Neural progenitor cell (in vitro differentiated cells): Measurements from ENCODE around the gene NAGS. TPM values are rescaled to one million over a fixed set of nuclear protein-coding genes. Genes with fewer than 3 reads are reported as not detected.

ENCODE experiments used
- DNase-seq: peaks from one replicate; pipeline ENCODE4 v3.0.0-alpha.2; 2016; ENCODE audit warnings: low spot score
- H2AFZ ChIP-seq: fragments of 200-600 bp; sonication (generic); replicated peaks from 2 replicates; pipeline ENCODE4 v1.6.1; 2016; ENCODE audit warnings: antibody characterized with exemption
- H3F3A ChIP-seq: fragments of 200-600 bp; sonication (generic); 2 replicates; pipeline ENCODE4 v1.6.1; 2016; ENCODE audit warnings: antibody characterized with exemption, low read depth
- H3K27ac ChIP-seq: fragments of 200-600 bp; sonication (generic); 2 replicates; pipeline ENCODE4 v1.5.1; 2016; ENCODE audit warnings: mild to moderate bottlenecking
- H3K27me3 ChIP-seq: fragments of 200-600 bp; sonication (generic); 2 replicates; pipeline ENCODE4 v1.6.1; 2016; ENCODE audit warnings: mild to moderate bottlenecking, moderate library complexity
- H3K36me3 ChIP-seq: fragments of 200-600 bp; sonication (generic); 2 replicates; pipeline ENCODE4 v1.5.1; 2016
- H3K4me1 ChIP-seq: fragments of 200-600 bp; sonication (generic); 2 replicates; pipeline ENCODE4 v1.6.1; 2016; ENCODE audit warnings: mixed run types
- H3K4me2 ChIP-seq: fragments of 200-600 bp; sonication (generic); 2 replicates; pipeline ENCODE4 v1.6.1; 2016
- H3K4me3 ChIP-seq: fragments of 200-600 bp; sonication (generic); 2 replicates; pipeline ENCODE4 v1.5.1; 2016
- H3K79me2 ChIP-seq: fragments of 200-600 bp; sonication (generic); 2 replicates; pipeline ENCODE4 v1.6.1; 2016; ENCODE audit warnings: low read depth
- H3K9ac ChIP-seq: fragments of 200-600 bp; sonication (generic); 2 replicates; pipeline ENCODE4 v1.6.1; 2016
- H3K9me3 ChIP-seq: fragments of 200-600 bp; sonication (generic); 2 replicates; pipeline ENCODE4 v1.5.1; 2016; ENCODE audit warnings: low read depth
- H4K20me1 ChIP-seq: fragments of 200-600 bp; sonication (generic); 2 replicates; pipeline ENCODE4 v1.6.1; 2016; ENCODE audit warnings: low read depth
- H3K27ac Mint-ChIP-seq: 3 replicates; pipeline ENCODE4 v1.8.0; 2021; ENCODE audit warnings: mixed read lengths
- H3K27me3 Mint-ChIP-seq: 2 replicates; pipeline ENCODE4 v1.8.0; 2022; ENCODE audit warnings: low read depth, mild to moderate bottlenecking, inconsistent platforms, moderate library complexity, mixed read lengths; ENCODE audit not compliant: insufficient read depth
- H3K36me3 Mint-ChIP-seq: 3 replicates; pipeline ENCODE4 v1.8.0; 2021; ENCODE audit warnings: mixed read lengths
- H3K4me1 Mint-ChIP-seq: 3 replicates; pipeline ENCODE4 v1.8.0; 2021; ENCODE audit warnings: mixed read lengths
- H3K4me3 Mint-ChIP-seq: 3 replicates; pipeline ENCODE4 v1.8.0; 2021; ENCODE audit warnings: mild to moderate bottlenecking, moderate library complexity, mixed read lengths
- H3K9me3 Mint-ChIP-seq: 3 replicates; pipeline ENCODE4 v1.8.0; 2020; ENCODE audit warnings: mixed read lengths
- CTCF ChIP-seq: fragments of 200-600 bp; sonication (generic); IDR thresholded peaks from 2 replicates; pipeline ENCODE4 v1.5.1; 2017; ENCODE audit warnings: antibody characterized with exemption, mild to moderate bottlenecking
- EZH2 ChIP-seq: fragments of 200-600 bp; sonication (generic); IDR thresholded peaks from 2 replicates; pipeline ENCODE4 v1.6.1; 2017; ENCODE audit warnings: antibody characterized with exemption, mild to moderate bottlenecking, moderate library complexity
- EZH2phosphoT487 ChIP-seq: fragments of 200-600 bp; sonication (generic); IDR thresholded peaks from 2 replicates; pipeline ENCODE4 v1.6.1; 2017; ENCODE audit warnings: antibody characterized with exemption
- total RNA-seq: library from RNA; depleted of rRNA; stranded (reverse); fragments of >200 nt; gene quantifications from 2 replicates; pipeline ENCODE4 v1.2.3, GENCODE V29; 2015; ENCODE audit warnings: low replicate concordance

NAGS gene
- total RNA-seq, 1 donor from 2014 or later = 1.8 TPM

GRCh38 chr17:44024271-44024663 is 19.8 kb downstream of the NAGS start:
- Histone ChIP-seq H3K27ac (no peak overlapping the region), H3K4me3 (no peak overlapping the region), H2AFZ (no peak overlapping the region), H3K4me2 (no peak overlapping the region), H4K20me1 (peaks cover 3% of the 10 kb centered on the region), H3K4me1 (no peaks in the 10 kb centered on the region), H3K36me3 (no peaks in the 10 kb centered on the region), H3K9ac (no peak overlapping the region), H3K79me2 (no peaks in the 10 kb centered on the region), H3K9me3 (no peaks in the 10 kb centered on the region), H3F3A (peaks cover 6% of the 10 kb centered on the region), H3K27me3 (no peaks in the 10 kb centered on the region)
- Mint-ChIP-seq H3K27ac (no peak overlapping the region), H3K4me1 (no peaks in the 10 kb centered on the region), H3K27me3 (no peaks in the 10 kb centered on the region), H3K9me3 (no peaks in the 10 kb centered on the region), H3K4me3 (no peak overlapping the region), H3K36me3 (peaks cover 11% of the 10 kb centered on the region)
- TF ChIP-seq EZH2phosphoT487 (no peak), EZH2 (no peak), CTCF (no peak)
- no peak for DNase-seq

GRCh38 chr17:44024853-44025252 is 20.4 kb downstream of the NAGS start:
- H3K4me2 ChIP-seq = no peak overlapping the region
- no peak overlapping the region for H3K9ac ChIP-seq
- H3K27ac ChIP-seq = no peak overlapping the region
- Mint-ChIP-seq H3K4me1 (no peaks in the 10 kb centered on the region), H3K4me3 (no peak overlapping the region), H3K27me3 (no peaks in the 10 kb centered on the region), H3K27ac (no peak overlapping the region), H3K36me3 (peaks cover 15% of the 10 kb centered on the region), H3K9me3 (no peaks in the 10 kb centered on the region)
- no peaks in the 10 kb centered on the region for H3K9me3 ChIP-seq
- no peak overlapping the region for H2AFZ ChIP-seq
- no peak overlapping the region for H3K4me3 ChIP-seq
- H3K4me1 ChIP-seq = no peaks in the 10 kb centered on the region
- no peaks in the 10 kb centered on the region for H3K27me3 ChIP-seq
- no peak for DNase-seq
- peaks cover 3% of the 10 kb centered on the region for H4K20me1 ChIP-seq
- no peak for TF ChIP-seq CTCF
- TF ChIP-seq EZH2phosphoT487 = no peak
- TF ChIP-seq EZH2 = no peak
- peaks cover 6% of the 10 kb centered on the region for H3F3A ChIP-seq
- no peaks in the 10 kb centered on the region for H3K79me2 ChIP-seq
- H3K36me3 ChIP-seq = no peaks in the 10 kb centered on the region

DNA sequence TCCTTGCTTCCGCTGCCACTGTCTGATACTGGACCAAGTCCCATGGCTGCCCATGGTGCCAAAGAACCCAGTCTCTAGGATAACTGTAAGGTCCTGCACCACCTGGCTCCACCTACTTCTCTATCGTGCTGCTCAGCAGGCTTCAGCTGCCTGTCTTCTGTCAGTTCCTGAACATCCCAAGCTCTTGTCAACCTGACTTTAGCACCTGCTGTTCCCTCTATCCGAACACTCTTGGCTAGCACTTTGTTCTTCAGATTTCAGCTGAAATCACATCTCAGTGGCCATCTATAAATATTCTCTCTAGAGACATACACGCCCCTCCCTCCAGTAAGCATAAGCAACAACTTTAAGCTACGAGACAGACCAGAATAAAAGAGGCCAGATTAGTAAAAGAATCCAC is 25.3 kb downstream of the NAGS start:
- no peak overlapping the region for H3K4me3 Mint-ChIP-seq
- Histone ChIP-seq H2AFZ (no peak overlapping the region), H3K4me3 (no peak overlapping the region), H4K20me1 (no peaks in the 10 kb centered on the region), H3K27me3 (no peaks in the 10 kb centered on the region), H3K9ac (no peak overlapping the region), H3F3A (peaks cover 4% of the 10 kb centered on the region), H3K9me3 (no peaks in the 10 kb centered on the region), H3K27ac (no peak overlapping the region), H3K79me2 (no peaks in the 10 kb centered on the region), H3K4me2 (no peak overlapping the region), H3K4me1 (no peaks in the 10 kb centered on the region), H3K36me3 (peaks cover 4% of the 10 kb centered on the region)
- no peak overlapping the region for H3K27ac Mint-ChIP-seq
- peaks cover 36% of the 10 kb centered on the region for H3K36me3 Mint-ChIP-seq
- H3K4me1 Mint-ChIP-seq = no peaks in the 10 kb centered on the region
- H3K27me3 Mint-ChIP-seq = no peaks in the 10 kb centered on the region
- DNase-seq = no peak
- TF ChIP-seq CTCF (no peak), EZH2phosphoT487 (no peak), EZH2 (no peak)
- H3K9me3 Mint-ChIP-seq = no peaks in the 10 kb centered on the region

DNA sequence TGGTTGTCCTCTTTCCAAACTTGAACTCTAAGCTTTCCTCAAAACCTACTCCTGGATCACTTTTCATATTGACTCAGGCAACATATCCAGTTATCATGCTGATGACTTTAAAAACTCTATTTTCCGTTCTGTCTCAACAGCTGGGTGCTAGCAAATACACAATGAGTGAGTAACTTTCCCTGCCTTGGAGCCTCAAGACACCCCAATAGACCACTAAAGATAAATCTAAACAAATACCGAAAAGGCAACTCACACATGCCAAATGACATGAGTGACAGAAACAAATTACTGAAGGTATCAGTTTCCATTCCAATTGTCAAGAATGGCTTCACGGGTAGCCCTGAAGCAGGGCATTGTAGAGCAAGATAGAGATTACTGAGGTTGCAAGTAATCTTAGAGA is 26.1 kb downstream of the NAGS start:
- Histone ChIP-seq H4K20me1 (no peaks in the 10 kb centered on the region), H3K4me1 (no peaks in the 10 kb centered on the region), H3K9me3 (no peaks in the 10 kb centered on the region), H3K36me3 (peaks cover 4% of the 10 kb centered on the region), H3K9ac (no peak overlapping the region), H3F3A (peaks cover 4% of the 10 kb centered on the region), H3K27me3 (no peaks in the 10 kb centered on the region), H2AFZ (no peak overlapping the region), H3K4me2 (no peak overlapping the region), H3K4me3 (no peak overlapping the region), H3K79me2 (no peaks in the 10 kb centered on the region), H3K27ac (no peak overlapping the region)
- no peak overlapping the region for H3K27ac Mint-ChIP-seq
- TF ChIP-seq CTCF (no peak), EZH2 (no peak), EZH2phosphoT487 (no peak)
- no peak for DNase-seq
- no peaks in the 10 kb centered on the region for H3K4me1 Mint-ChIP-seq
- no peaks in the 10 kb centered on the region for H3K9me3 Mint-ChIP-seq
- H3K27me3 Mint-ChIP-seq = no peaks in the 10 kb centered on the region
- peaks cover 34% of the 10 kb centered on the region for H3K36me3 Mint-ChIP-seq
- H3K4me3 Mint-ChIP-seq = no peak overlapping the region
